SK-N-SH treated with all-trans-retinoic acid at 6 μM for 48 hours (cell line): ENCODE results near the gene NUMB.

Experiments
- ATAC-seq: fragments of 200-7000 bp; cut with Tn5 transposase; 3 replicates; pipeline ENCODE4 v1.9.1; 2020; ENCODE audit warnings: mild to moderate bottlenecking, moderate library complexity
- ARNTL ChIP-seq: fragments of 450-650 bp; formaldehyde crosslinking; IDR thresholded peaks from 2 replicates; pipeline ENCODE4 v1.5.0; 2020; ENCODE audit warnings: low read depth, mild to moderate bottlenecking, moderate library complexity, borderline replicate concordance
- CSDC2 ChIP-seq: fragments of 250-450 bp; sonication (Bioruptor Pico); IDR thresholded peaks from 2 replicates; pipeline ENCODE4 v1.5.0; 2020; ENCODE audit warnings: mild to moderate bottlenecking, moderate library complexity
- ESRRG ChIP-seq: fragments of 250-450 bp; sonication (Bioruptor Pico); IDR thresholded peaks from 2 replicates; pipeline ENCODE4 v1.6.1; 2021; ENCODE audit warnings: mild to moderate bottlenecking
- GLIS3 ChIP-seq: fragments of 250-450 bp; sonication (Bioruptor Pico); IDR thresholded peaks from 2 replicates; pipeline ENCODE4 v1.5.0; 2020; ENCODE audit warnings: mild to moderate bottlenecking, moderate library complexity
- ISL1 ChIP-seq: fragments of 250-450 bp; sonication (Bioruptor Pico); IDR thresholded peaks from 2 replicates; pipeline ENCODE4 v2.1.2; 2022; ENCODE audit warnings: mild to moderate bottlenecking, moderate library complexity
- OSR1 ChIP-seq: fragments of 250-450 bp; sonication (Bioruptor Pico); IDR thresholded peaks from 2 replicates; pipeline ENCODE4 v1.8.0; 2022; ENCODE audit warnings: moderate library complexity, mild to moderate bottlenecking, inconsistent platforms
- PPARA ChIP-seq: fragments of 250-450 bp; sonication (Bioruptor Pico); IDR thresholded peaks from 2 replicates; pipeline ENCODE4 v1.5.0; 2020; ENCODE audit warnings: mild to moderate bottlenecking, borderline replicate concordance
- RARB ChIP-seq: fragments of 250-450 bp; sonication (Bioruptor Pico); IDR thresholded peaks from 2 replicates; pipeline ENCODE4 v1.8.0; 2021; ENCODE audit warnings: mild to moderate bottlenecking, moderate library complexity
- TOX ChIP-seq: fragments of 250-450 bp; sonication (Bioruptor Pico); IDR thresholded peaks from 2 replicates; pipeline ENCODE4 v1.8.0; 2021; ENCODE audit warnings: mild to moderate bottlenecking, moderate library complexity, borderline replicate concordance
- ZC3H10 ChIP-seq: fragments of 250-450 bp; sonication (Bioruptor Pico); IDR thresholded peaks from 2 replicates; pipeline ENCODE4 v1.5.1; 2021; ENCODE audit warnings: mild to moderate bottlenecking, moderate library complexity
- ZFP3 ChIP-seq: fragments of 250-450 bp; sonication (Bioruptor Pico); IDR thresholded peaks from 2 replicates; pipeline ENCODE4 v1.5.0; 2020; ENCODE audit warnings: mild to moderate bottlenecking, moderate library complexity
- ZFP30 ChIP-seq: fragments of 450-650 bp; formaldehyde crosslinking; IDR thresholded peaks from 2 replicates; pipeline ENCODE4 v1.5.0; 2022; ENCODE audit warnings: mild to moderate bottlenecking, moderate library complexity
- ZNF565 ChIP-seq: fragments of 450-650 bp; formaldehyde crosslinking; conservative IDR thresholded peaks from 2 replicates; pipeline ENCODE4 v1.5.0; 2020; ENCODE audit warnings: low read depth, mild to moderate bottlenecking, moderate library complexity
- ZNF70 ChIP-seq: fragments of 450-650 bp; formaldehyde crosslinking; IDR thresholded peaks from 2 replicates; pipeline ENCODE4 v1.5.0; 2020; ENCODE audit warnings: mild to moderate bottlenecking, moderate library complexity
- ZNF8 ChIP-seq: fragments of 450-650 bp; formaldehyde crosslinking; IDR thresholded peaks from 2 replicates; pipeline ENCODE4 v1.5.0; 2020; ENCODE audit warnings: mild to moderate bottlenecking, moderate library complexity
- TF ChIP-seq, protein P1 (sequence below): fragments of 250-450 bp; sonication (Bioruptor Pico); IDR thresholded peaks from 2 replicates; pipeline ENCODE4 v1.5.0; 2020; ENCODE audit warnings: mild to moderate bottlenecking, moderate library complexity
- TF ChIP-seq, protein P2 (sequence below): fragments of 250-450 bp; sonication (Bioruptor Pico); IDR thresholded peaks from 2 replicates; pipeline ENCODE4 v1.8.0; 2021; ENCODE audit warnings: low read depth, mild to moderate bottlenecking, moderate library complexity, borderline replicate concordance
- TF ChIP-seq, protein P3 (sequence below): fragments of 250-450 bp; sonication (Bioruptor Pico); IDR thresholded peaks from 2 replicates; pipeline ENCODE4 v1.5.1; 2020; ENCODE audit warnings: low read depth, mild to moderate bottlenecking, moderate library complexity
- TF ChIP-seq, protein P4 (sequence below): fragments of 250-450 bp; sonication (Bioruptor Pico); IDR thresholded peaks from 2 replicates; pipeline ENCODE4 v1.5.1; 2021; ENCODE audit warnings: mild to moderate bottlenecking, moderate library complexity

Gene NUMB

DNA sequence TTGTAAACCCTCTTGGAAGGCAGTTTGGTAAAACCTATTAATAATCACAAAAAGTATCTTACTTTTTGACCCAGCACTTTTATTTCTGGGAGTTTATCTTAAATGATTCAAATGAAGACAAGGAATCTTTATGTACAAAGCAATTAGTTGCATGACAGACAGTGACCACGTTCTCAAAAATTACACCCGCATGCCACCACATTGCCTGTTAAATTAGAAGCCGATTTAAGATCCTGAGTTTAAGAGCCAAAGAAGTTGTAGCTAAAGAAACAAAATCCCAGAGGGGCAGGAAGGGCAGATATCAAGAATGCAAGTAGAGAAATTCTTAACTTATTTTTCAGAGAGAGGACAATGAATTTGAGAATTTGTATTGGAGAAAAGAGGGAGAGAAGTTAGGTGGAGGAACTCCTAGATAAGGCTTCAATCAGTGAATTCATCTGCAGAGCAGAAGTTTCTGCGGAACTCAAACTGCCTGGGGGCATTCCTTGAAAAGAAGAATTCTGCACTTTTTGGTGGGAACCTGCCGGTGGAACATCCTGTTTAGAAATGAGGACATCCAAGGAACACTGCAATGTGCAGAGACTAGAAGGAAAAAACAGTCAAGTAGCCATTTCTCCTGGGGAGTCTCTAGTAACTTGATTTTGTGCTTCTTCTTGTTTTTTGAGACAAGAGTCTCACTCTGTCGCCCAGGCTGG lies 31.3 kb upstream of the NUMB start:
- no peak for ATAC-seq
- no peak for TF ChIP-seq RARB (CRISPR knock-in tag)
- TF ChIP-seq, protein P1, sequence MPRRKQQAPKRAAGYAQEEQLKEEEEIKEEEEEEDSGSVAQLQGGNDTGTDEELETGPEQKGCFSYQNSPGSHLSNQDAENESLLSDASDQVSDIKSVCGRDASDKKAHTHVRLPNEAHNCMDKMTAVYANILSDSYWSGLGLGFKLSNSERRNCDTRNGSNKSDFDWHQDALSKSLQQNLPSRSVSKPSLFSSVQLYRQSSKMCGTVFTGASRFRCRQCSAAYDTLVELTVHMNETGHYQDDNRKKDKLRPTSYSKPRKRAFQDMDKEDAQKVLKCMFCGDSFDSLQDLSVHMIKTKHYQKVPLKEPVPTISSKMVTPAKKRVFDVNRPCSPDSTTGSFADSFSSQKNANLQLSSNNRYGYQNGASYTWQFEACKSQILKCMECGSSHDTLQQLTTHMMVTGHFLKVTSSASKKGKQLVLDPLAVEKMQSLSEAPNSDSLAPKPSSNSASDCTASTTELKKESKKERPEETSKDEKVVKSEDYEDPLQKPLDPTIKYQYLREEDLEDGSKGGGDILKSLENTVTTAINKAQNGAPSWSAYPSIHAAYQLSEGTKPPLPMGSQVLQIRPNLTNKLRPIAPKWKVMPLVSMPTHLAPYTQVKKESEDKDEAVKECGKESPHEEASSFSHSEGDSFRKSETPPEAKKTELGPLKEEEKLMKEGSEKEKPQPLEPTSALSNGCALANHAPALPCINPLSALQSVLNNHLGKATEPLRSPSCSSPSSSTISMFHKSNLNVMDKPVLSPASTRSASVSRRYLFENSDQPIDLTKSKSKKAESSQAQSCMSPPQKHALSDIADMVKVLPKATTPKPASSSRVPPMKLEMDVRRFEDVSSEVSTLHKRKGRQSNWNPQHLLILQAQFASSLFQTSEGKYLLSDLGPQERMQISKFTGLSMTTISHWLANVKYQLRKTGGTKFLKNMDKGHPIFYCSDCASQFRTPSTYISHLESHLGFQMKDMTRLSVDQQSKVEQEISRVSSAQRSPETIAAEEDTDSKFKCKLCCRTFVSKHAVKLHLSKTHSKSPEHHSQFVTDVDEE (CRISPR knock-in tag) = no peak
- TF ChIP-seq, protein P2, sequence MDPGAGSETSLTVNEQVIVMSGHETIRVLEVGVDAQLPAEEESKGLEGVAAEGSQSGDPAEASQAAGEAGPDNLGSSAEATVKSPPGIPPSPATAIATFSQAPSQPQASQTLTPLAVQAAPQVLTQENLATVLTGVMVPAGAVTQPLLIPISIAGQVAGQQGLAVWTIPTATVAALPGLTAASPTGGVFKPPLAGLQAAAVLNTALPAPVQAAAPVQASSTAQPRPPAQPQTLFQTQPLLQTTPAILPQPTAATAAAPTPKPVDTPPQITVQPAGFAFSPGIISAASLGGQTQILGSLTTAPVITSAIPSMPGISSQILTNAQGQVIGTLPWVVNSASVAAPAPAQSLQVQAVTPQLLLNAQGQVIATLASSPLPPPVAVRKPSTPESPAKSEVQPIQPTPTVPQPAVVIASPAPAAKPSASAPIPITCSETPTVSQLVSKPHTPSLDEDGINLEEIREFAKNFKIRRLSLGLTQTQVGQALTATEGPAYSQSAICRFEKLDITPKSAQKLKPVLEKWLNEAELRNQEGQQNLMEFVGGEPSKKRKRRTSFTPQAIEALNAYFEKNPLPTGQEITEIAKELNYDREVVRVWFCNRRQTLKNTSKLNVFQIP = no peak
- TF ChIP-seq ISL1 (CRISPR knock-in tag) = no peak
- TF ChIP-seq GLIS3 (CRISPR knock-in tag) = no peak
- no peak for TF ChIP-seq ARNTL (CRISPR knock-in tag)
- TF ChIP-seq PPARA = no peak
- no peak for TF ChIP-seq ZNF565 (CRISPR knock-in tag)
- TF ChIP-seq ZNF8 (CRISPR knock-in tag) = no peak
- no peak for TF ChIP-seq TOX (CRISPR knock-in tag)
- TF ChIP-seq, protein P3, sequence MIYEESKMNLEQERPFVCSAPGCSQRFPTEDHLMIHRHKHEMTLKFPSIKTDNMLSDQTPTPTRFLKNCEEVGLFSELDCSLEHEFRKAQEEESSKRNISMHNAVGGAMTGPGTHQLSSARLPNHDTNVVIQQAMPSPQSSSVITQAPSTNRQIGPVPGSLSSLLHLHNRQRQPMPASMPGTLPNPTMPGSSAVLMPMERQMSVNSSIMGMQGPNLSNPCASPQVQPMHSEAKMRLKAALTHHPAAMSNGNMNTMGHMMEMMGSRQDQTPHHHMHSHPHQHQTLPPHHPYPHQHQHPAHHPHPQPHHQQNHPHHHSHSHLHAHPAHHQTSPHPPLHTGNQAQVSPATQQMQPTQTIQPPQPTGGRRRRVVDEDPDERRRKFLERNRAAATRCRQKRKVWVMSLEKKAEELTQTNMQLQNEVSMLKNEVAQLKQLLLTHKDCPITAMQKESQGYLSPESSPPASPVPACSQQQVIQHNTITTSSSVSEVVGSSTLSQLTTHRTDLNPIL (CRISPR knock-in tag) = no peak
- TF ChIP-seq OSR1 (CRISPR knock-in tag) = no peak
- TF ChIP-seq ZFP3 (CRISPR knock-in tag) = no peak

DNA sequence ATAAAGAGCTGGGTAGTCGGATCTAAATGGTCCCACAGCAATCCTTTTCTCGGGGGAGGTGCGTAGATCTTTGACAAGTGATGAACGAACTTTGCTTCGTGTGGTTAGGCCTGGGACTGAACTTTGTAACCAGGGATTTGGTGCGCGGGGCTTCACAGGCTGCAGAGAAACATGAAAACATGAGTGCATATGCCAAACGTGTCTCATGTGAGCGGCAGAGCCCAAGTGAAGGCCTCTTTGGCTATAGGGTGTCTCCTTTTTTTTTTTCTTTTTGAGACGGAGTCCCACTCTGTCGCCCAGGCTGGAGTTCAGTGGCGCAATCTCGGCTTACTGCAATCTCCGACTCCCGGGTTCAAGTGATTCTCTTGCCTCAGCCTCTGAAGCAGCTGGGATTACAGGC lies 20.3 kb upstream of the NUMB start:
- no peak for TF ChIP-seq ZC3H10
- no peak for TF ChIP-seq ZFP30
- no peak for TF ChIP-seq OSR1 (CRISPR knock-in tag)
- TF ChIP-seq, protein P4, sequence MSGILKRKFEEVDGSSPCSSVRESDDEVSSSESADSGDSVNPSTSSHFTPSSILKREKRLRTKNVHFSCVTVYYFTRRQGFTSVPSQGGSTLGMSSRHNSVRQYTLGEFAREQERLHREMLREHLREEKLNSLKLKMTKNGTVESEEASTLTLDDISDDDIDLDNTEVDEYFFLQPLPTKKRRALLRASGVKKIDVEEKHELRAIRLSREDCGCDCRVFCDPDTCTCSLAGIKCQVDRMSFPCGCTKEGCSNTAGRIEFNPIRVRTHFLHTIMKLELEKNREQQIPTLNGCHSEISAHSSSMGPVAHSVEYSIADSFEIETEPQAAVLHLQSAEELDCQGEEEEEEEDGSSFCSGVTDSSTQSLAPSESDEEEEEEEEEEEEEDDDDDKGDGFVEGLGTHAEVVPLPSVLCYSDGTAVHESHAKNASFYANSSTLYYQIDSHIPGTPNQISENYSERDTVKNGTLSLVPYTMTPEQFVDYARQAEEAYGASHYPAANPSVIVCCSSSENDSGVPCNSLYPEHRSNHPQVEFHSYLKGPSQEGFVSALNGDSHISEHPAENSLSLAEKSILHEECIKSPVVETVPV (CRISPR knock-in tag) = no peak
- TF ChIP-seq CSDC2 = no peak
- TF ChIP-seq ESRRG = no peak
- TF ChIP-seq GLIS3 (CRISPR knock-in tag) = no peak
- TF ChIP-seq, protein P2 = no peak
- TF ChIP-seq ZFP3 (CRISPR knock-in tag) = no peak
- no peak for TF ChIP-seq ZNF565 (CRISPR knock-in tag)
- TF ChIP-seq ARNTL (CRISPR knock-in tag) = no peak
- no peak for TF ChIP-seq ZNF70 (CRISPR knock-in tag)
- TF ChIP-seq, protein P1 (CRISPR knock-in tag) = no peak
- ATAC-seq = no peak
